Muscle layer of colon (tissue), 2 donors: ENCODE measurements around the gene HYPK.
"Not testable (repeated sequence)": the region's sequence is repeated elsewhere in the genome, so short reads cannot be mapped to it uniquely, and the experiment has no call there.

ENCODE experiments used
- H3K27ac ChIP-seq: one replicate; pipeline ENCODE4 v1.7.0; 2013; ENCODE audit warnings: low read depth, mild to moderate bottlenecking, low read length, moderate library complexity
- H3K27me3 ChIP-seq, 2 donors: one replicate each; pipeline ENCODE4 v1.7.0; 2013; ENCODE audit warnings: low read length in 2 of 2, mild to moderate bottlenecking in 2 of 2; ENCODE audit not compliant: insufficient read depth in 2 of 2, control insufficient read depth in 1 of 2
- H3K36me3 ChIP-seq: one replicate; pipeline ENCODE4 v1.7.0; 2013; ENCODE audit warnings: mild to moderate bottlenecking, low read length; ENCODE audit not compliant: insufficient read depth
- H3K4me1 ChIP-seq: one replicate; pipeline ENCODE4 v1.7.0; 2013; ENCODE audit warnings: mild to moderate bottlenecking, low read length; ENCODE audit not compliant: insufficient read depth
- H3K4me3 ChIP-seq, 2 donors: one replicate each; pipeline ENCODE4 v1.7.0; 2013; ENCODE audit warnings: low read length in 2 of 2, low read depth in 1 of 2, mild to moderate bottlenecking in 1 of 2, moderate library complexity in 1 of 2
- H3K9ac ChIP-seq: one replicate; pipeline ENCODE4 v1.7.0; 2013; ENCODE audit warnings: low read length
- H3K9me3 ChIP-seq: one replicate; pipeline ENCODE4 v1.7.0; 2013; ENCODE audit warnings: mild to moderate bottlenecking, low read length
- donor health status: abdominal sarcoma.
- donor health status: Adenocarcinoma of cecum.

The HYPK gene

DNA sequence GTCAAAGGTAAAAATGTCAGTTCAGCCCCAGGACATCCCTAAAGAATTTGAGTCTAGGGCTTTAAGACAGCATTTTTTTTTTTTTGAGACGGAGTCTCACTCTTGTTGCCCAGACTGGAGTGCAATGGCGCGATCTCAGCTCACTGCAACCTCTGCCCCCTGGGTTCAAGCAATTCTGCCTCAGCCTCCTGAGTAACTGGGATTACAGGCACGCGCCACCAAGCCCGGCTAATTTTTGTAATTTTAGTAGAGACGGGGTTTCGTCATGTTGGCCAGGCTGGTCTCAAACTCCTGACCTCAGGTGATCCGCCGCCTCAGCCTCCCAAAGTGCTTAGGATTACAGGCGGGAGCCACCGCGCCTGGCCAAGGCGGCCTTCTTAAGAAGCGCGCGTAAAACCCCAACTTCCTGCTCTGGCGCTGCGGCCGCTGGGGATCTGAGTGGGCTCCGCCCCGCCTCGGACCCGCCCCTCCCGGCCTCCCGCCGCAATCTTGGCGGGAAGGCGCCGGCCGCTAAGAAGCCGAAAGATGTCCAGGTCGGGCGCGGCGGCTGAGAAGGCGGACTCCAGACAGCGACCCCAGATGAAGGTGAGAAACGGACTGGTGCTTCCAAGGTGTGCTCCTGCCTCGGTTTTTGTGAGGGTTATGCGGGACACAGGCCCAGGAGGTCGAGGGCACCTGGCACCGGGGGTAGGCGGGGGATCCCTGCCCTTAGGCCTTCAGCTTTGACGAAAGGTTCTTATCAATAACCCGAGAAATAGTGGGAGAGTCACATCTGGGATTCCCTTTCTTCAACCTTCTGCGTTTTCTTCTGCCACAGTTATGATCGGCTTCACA is 26.3 kb downstream of the HYPK start, which contains the start of gene WDR76:
WDR76 (plus strand) TSS at position 495 of the 834 bp plus-strand sequence; CDS start at position 526, 31 bp downstream.
- H3K27ac ChIP-seq: peak within 1 kb of the TSS; percentile 55
- peaks cover 22% of the 10 kb centered on the region for H3K4me1 ChIP-seq
- H3K4me3 ChIP-seq: peak within 1 kb of the TSS; percentile 39 to 84
- H3K9me3 ChIP-seq: no peaks in the 10 kb centered on the region
- H3K36me3 ChIP-seq: no peaks in the 10 kb centered on the region
- no peaks in the 10 kb centered on the region for H3K27me3 ChIP-seq
- peak within 1 kb of the TSS; percentile 49 for H3K9ac ChIP-seq

DNA sequence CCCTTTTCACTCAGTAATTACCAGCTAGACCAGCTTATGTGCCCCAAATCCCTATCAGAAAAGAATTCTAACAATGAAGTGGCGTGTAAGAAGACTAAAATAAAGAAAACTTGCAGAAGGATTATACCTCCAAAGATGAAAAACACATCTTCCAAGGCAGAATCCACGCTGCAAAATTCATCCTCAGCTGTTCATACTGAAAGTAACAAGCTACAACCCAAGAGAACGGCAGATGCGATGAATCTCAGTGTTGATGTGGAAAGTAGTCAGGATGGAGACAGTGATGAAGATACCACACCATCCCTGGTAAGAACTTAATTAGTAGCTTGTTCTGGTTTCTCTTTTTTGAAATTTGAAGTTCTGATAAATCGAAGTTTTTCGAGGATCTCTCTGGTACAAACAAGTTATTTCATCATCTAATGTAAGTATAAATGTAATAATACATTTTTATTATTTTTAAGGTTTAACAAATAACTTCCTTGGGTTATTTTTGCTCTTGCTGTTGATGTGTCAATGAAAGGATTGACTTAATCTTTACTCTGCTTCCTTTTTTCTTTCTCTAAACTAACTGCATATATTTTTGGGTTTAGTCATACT is 27.8 kb downstream of the HYPK start:
- H3K36me3 ChIP-seq: no peaks in the 10 kb centered on the region
- H3K27me3 ChIP-seq: no peaks in the 10 kb centered on the region
- no peak overlapping the region for H3K27ac ChIP-seq
- peaks cover 15% of the 10 kb centered on the region for H3K4me1 ChIP-seq
- H3K9ac ChIP-seq: no peak overlapping the region
- H3K9me3 ChIP-seq: no peaks in the 10 kb centered on the region
- no peak overlapping the region for H3K4me3 ChIP-seq

DNA sequence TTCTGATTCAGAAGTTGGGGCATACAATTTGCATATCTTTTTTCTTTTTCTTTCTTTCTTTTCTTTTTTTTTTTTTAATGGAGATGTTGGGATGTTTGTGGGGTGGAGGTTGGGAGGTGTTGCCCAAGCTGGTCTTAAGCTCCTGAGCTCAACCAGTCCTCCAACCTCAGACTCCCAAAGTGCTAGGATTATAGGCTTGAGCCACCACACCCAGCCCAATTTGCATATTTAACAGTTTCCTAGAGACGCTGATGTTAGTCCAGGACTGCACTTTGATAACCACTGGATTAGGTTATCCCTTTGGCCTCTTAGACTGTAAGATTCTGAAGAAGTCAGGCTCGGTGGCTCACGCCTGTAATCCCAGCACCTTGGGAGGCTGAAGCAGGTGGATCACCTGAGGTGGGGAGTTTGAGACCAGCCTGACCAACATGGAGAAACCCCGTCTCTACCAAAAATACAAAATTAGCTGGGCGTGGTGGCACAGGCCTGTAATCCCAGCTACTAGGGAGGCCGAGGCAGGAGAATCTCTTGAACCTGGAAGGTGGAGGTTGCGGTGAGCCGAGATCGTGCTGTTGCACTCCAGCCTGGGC is 29.6 kb downstream of the HYPK start:
- not testable (repeated sequence) for H3K9me3 ChIP-seq, H3K4me3 ChIP-seq, H3K27me3 ChIP-seq, H3K36me3 ChIP-seq, H3K9ac ChIP-seq, H3K27ac ChIP-seq, H3K4me1 ChIP-seq

DNA sequence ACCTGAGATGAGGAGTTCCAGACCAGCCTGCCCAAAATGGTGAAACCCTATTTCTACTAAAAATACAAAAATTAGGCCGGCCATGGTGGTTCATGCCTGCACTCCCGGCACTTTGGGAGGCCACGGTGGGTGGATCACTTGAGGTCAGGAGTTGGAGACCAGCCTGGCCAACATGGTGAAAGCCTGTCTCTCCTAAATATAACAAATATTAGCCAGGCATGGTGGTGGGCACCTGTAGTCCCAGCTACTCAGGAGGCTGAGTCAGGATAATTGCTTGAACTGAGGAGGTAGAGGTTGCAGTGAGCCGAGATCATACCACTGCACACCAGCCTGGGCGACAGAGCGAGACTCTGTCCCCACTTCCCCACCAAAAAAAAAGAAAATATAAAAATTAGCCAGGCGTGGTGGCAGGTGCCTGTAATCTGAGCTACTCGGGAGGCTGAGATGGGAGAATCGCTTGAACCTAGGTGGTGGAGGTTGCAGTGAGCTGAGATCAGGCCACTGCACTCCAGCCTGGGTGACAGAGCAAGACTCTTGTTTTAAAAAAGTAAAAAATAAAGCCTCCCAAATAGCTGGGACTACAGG is 30.4 kb downstream of the HYPK start:
- not testable (repeated sequence) for H3K27me3 ChIP-seq, H3K4me1 ChIP-seq, H3K4me3 ChIP-seq, H3K27ac ChIP-seq, H3K9ac ChIP-seq, H3K36me3 ChIP-seq, H3K9me3 ChIP-seq

DNA sequence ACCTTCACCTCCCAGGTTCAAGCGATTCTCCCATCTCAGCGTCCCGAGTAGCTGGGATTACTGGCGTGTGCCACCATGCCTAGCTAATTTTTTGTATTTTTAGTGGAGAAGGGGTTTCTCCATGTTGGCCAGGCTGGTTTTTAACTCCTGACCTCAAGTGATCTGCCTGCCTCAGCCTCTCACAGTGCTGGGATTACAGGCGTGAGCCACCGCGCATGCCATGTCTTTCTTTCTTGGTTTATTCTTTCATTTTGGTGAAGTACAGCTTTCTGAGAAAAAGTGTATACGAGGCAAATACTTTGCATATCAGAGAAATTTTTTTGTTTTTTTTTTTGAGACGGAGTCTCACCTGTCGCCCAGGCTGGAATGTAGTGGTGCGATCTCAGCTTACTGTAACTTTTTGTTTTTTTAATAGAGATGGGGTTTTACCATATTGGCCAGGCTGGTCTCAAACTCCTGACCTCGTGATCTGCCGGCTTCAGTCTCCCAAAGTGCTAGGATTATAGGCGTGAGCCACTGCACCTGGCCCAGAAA is 31.2 kb downstream of the HYPK start:
- not testable (repeated sequence) for H3K9ac ChIP-seq, H3K4me1 ChIP-seq, H3K9me3 ChIP-seq, H3K27ac ChIP-seq, H3K4me3 ChIP-seq, H3K36me3 ChIP-seq, H3K27me3 ChIP-seq

DNA sequence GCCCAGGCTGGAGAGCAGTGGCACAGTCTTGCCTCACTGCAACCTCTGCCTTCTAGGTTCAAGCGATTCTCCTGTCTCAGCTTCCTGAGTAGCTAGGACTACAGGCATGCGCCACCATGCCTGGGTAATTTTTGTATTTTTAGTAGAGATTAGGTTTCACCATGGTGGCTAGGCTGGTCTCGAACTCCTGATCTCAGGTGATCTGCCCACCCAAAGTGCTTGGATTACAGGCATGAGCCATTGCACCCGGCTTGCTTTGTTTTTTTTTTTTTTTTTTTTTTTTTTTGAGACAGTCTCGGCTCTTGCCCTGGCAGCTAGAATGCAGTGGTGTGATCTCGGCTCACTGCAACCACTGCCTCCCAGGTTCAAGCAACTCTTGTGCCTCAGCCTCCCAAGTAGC is 32.1 kb downstream of the HYPK start:
- not testable (repeated sequence) for H3K9ac ChIP-seq, H3K27me3 ChIP-seq, H3K4me1 ChIP-seq, H3K36me3 ChIP-seq, H3K27ac ChIP-seq, H3K9me3 ChIP-seq, H3K4me3 ChIP-seq

DNA sequence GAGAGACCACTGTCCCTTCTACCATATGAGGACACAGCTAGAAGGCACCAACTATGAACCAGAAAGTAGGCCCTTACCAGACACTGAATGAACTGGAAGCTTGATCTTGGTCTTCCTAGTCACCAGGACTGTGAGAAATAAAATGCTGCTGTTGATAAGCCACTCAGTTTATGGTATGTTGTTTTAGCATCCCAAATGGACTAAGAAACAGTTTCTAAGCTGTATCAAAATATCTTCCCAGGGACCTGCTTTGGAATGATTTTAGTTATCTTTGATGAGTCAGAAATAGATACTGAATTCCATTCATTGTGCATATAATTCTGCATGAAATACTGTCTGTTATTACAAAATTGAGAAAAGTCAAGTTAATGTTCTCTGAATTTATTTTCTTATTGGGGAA is 45.0 kb downstream of the HYPK start:
- no peak overlapping the region for H3K27ac ChIP-seq
- no peaks in the 10 kb centered on the region for H3K36me3 ChIP-seq

DNA sequence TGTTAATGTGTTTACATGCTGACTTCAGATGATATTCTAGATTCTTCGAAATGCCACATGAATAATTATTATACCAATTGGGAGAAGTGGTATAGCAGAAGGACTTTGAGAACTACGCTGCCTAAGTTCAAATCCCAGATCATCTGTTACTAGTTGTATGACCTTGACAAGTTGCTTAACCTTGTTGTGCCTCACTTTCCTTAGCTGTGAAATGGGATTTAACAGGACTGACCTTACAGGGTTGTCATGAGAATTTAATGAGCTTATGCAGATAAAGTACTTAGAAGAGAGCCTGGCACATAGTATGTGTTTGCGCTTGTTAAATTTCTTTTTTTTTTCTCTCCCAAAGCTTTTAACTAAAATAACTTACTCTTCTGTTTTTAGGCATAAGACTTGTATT is 50.9 kb downstream of the HYPK start:
- H3K4me1 ChIP-seq: no peaks in the 10 kb centered on the region
- H3K36me3 ChIP-seq: no peaks in the 10 kb centered on the region
- H3K9ac ChIP-seq: no peak overlapping the region
- H3K27me3 ChIP-seq: no peaks in the 10 kb centered on the region
- no peaks in the 10 kb centered on the region for H3K9me3 ChIP-seq
- H3K4me3 ChIP-seq: no peak overlapping the region
- no peak overlapping the region for H3K27ac ChIP-seq

More for the DNA sequence above, 45.0 kb downstream of the HYPK start:
- no peaks in the 10 kb centered on the region for H3K27me3 ChIP-seq
- H3K4me1 ChIP-seq: no peaks in the 10 kb centered on the region
- no peak overlapping the region for H3K9ac ChIP-seq
- no peak overlapping the region for H3K4me3 ChIP-seq
- no peaks in the 10 kb centered on the region for H3K9me3 ChIP-seq

DNA sequence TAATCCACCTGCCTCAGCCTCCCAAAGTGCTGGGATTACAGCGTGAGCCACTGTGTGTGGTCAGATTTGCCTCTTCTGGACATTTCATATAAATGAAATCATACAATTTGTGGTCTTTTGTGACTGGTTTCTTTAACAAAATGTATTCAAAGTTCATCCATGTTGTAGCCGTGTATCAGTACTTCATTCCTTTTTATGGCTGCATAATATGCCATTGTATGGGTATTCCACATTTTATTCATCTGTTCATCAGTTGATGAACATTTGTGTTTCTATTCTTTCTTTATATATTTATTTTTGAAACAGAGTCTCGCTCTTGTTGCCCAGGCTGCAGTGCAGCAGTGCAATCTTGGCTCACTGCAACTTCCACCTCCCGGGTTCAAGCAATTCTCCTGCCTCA is 52.2 kb downstream of the HYPK start:
- Histone ChIP-seq H3K4me3 (no peak overlapping the region), H3K9me3 (no peaks in the 10 kb centered on the region), H3K27ac (no peak overlapping the region), H3K4me1 (no peaks in the 10 kb centered on the region), H3K9ac (no peak overlapping the region), H3K36me3 (no peaks in the 10 kb centered on the region), H3K27me3 (no peaks in the 10 kb centered on the region)
